ENCODE measurements around the gene CTBS.
"Not testable (repeated sequence)": the region's sequence is repeated elsewhere in the genome, so short reads cannot be mapped to it uniquely, and the experiment has no call there.

CTBS gene, protein sequence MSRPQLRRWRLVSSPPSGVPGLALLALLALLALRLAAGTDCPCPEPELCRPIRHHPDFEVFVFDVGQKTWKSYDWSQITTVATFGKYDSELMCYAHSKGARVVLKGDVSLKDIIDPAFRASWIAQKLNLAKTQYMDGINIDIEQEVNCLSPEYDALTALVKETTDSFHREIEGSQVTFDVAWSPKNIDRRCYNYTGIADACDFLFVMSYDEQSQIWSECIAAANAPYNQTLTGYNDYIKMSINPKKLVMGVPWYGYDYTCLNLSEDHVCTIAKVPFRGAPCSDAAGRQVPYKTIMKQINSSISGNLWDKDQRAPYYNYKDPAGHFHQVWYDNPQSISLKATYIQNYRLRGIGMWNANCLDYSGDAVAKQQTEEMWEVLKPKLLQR

DNA sequence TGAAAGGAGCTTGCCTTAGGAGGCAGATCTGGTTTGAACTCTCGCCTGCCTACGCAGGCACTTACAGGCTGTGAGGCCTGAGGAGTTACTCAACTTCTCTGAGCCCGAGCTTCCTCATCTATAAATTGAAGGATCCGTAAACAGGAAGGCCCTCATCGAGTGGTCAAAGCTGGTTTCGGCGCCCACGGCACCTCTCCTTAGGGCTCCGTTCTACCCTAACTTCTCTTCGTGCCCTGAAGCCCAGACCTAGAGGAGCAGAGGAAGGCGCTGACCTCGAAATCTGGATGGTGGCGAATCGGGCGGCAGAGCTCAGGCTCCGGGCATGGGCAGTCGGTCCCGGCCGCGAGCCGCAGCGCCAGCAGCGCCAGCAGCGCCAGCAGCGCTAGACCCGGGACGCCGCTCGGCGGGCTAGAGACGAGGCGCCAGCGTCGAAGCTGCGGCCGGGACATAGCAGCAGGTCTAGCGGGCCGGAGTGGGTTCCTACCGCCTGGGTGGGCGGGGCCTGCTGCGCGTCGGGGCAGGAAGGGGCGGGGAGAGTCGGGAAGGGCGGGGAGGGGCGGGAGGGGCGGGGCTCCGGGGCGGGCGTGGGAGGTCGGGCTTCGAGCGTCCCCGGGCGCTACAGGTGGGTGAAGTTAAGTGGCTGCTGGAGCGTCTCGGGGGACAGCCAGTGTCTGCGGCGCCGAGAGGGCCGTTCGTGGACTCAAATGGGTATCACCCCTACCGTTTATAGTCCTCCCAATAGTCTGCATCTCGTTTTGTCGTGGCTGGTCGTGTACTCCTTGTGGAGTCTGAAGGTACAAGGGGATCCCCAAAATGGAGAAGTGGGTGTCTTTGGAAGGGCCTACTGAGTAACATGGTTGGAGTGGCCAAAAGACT is at the start of gene CTBS:
Gene CTBS, minus strand, starts transcription at position 474 of the 876 bp plus-strand sequence. Its CDS starts 25 bp downstream, at position 449.
- peak; percentile 81 for DNase-seq (ENCODE audit: low read depth)

DNA sequence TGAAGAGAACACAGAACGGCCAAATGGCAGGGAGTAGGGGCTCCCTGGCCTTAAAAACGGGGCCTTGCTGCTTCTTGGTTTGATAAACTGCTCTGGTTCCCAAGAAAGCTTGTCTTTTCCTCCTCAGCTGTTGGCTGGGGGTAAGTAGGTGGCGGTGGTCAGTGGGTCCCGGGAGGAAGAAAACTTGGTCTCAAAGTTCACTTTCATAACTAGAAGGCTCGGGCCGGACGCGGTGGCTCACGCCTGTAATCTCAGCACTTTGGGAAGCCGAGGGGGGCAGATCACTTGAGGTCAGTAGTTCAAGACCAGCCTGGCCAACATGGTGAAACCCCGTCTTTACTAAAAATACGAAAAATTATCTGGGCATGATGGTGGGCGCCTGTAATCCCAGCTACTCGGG is 47.3 kb upstream of the CTBS start:
- no peak for DNase-seq (ENCODE audit: low read depth)

DNA sequence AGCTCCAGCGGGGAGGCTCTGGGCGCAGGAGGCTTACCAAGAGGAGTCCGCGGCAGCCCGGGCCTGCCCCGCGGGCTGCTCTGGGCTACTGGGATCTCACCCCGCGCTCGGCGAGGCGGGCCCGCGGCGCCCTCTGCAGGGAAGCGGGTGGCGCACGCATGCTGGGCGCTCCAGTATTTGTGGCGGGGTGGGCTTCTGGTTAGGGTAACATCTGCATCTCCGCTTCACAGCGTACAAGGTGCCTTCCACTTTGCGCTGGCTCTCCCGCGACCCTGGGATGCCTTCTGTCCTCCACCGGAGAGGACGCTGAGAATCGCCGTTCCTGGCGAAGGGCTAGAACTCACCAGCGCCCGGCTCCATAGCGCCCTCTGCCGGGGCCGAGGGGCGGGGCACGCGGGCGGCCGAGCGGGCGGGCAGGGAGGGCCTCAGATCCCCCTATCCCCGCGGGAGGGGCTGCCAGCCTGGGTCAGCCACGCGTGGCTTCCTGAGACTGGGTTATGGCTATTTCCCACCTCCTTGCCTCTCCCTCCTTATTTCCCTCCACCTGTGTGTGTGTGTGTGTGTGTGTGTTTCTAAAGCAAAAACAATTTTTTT is 46.6 kb upstream of the CTBS start:
- DNase-seq (ENCODE audit: low read depth), result peak; percentile 82

DNA sequence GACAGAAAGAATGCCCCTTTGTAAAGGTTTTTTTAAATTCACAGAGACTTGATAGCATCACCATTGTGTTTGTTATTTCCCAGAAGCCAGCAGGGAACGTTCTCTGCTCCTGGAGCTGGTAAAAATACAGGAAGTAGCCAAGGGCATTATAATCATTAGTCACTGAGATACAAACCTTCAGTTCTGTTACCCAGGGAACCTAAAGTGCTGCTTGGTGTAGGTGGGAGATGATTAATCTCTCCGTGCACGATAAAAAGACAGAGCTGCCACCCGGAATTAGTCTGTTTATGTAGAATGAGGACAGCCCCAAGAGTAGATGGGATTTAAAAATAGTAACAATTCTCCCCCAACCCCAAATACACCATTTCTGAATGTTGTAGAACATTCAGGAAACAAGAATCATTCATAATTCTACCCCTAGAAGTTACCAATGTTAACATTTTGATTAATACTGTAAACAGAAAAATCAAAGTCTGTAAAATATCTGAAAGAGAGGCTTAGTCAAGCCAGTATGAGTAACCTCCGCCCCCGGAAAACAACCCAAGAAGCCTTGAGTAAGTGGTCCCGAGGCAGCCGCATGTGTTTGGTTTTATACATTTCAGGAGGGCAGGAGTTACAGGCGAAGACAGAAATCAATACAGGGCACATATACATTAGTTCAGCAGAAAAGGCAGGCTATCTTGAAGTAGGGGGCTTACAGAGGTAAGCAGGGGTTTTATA is 45.3 kb upstream of the CTBS start:
- peak; percentile 62 for DNase-seq (ENCODE audit: low read depth)

DNA sequence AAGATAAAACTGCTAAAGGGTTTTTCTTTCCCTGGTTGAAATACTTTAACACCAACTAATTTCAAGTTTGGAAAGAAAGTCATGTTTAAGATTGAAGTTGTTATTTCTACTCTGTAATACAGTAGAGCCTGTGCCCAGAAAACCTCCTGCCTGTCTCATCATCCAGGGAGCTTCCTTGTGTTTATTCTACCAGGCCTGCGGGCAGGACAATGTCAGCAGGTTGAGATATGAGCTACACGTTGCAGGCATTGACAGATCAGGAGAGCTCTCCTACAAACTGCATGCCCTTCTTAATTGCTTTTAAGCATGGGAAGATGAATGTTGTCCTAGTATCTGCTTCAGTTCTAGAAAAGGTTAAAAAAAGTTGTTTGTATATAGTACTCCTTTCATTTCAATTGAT is 43.1 kb upstream of the CTBS start:
- no peak for DNase-seq (ENCODE audit: low read depth)

DNA sequence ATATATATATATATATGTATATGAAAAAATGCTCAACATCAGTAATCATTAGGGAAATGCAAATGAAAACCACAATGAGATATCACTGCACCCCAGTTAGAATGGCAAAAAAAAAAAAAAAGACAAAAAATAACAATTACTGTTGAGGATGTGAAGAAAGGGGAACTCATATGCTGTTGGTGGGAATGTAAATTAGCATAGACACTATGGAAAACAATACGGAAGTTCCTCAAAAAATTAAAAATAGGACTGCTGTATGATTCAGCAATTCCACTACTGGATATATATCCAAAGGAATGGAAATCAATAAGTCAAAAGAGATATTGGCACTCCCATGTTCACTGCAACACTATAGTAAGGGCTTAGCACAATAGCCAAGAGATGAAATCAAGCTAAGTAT is 41.5 kb upstream of the CTBS start:
- no peak for DNase-seq (ENCODE audit: low read depth)

DNA sequence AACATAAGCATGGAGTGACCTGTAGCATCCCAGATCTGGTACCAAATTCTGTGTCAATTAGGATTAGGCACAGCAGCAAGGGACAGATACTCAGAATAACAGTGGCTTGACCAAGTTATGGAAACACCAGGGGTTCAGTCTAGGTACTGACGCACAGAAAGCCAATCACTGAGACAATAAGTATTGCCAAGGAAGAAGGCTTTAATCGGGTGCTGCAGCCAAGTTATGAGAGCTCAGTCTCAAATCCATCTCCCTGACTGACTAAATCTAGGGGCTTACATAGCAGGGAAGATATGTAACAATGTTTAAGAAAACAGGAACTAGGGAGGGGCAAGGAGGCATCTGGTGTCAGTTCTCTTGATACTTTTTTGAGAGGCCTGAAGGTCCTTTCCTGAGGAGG is 39.6 kb upstream of the CTBS start:
- no peak for DNase-seq (ENCODE audit: low read depth)

DNA sequence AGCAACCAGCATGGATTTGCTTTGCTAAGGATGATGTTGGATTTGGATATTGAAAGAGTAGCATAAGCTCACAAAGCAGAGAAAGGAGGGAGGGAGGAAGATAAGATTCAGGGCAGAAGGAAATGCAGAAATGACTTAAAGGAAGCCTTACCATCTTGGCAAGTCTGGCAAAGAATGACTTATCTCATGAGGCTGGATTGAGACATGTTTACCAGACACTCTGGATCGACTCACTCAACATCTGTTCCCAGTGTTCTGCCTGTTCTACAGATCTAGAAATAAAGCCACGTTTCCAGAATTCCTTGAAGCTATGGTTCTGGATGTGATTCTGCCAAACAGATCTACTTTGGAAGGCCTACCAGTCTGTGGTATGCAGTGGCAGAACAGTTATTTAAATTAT is 38.8 kb upstream of the CTBS start:
- no peak for DNase-seq (ENCODE audit: low read depth)

DNA sequence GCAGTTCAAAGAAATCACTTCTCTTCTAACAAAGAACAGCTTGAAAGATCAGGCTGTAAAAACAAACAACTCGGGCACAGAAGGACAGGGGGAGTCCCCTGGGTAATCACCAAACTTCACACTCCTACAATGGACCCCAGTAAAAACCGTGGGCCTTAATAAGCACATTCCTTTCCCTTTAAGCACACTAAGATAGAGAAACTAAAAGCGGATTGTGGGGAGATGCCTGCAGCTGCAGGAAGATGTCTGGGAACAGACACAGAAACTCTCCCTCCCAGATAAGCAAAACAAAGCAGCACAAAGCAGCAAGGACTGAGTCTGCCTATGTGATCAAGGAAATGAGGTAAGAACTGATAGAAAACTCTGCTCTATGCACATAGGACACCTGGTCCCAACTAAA is 37.6 kb upstream of the CTBS start:
- DNase-seq (ENCODE audit: low read depth), result no peak

DNA sequence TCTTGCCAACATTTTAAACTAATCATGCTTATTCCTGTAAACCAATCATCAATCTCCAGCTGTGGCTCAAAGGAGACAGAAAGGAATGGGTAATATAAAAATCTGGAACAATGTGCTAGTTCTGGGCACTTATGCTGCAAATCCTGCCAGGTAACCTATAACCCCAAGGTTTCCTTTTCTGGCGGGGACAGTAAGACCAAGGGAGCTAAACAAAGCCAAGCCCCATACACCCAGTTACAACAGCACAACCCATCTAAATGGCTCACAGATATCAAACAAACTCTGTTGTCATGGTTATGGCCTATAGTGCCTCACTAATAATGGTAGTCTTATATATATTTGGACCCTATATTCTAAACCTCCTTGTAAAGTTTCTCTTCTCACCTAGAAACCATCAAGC is 36.9 kb upstream of the CTBS start:
- DNase-seq (ENCODE audit: low read depth), result no peak

DNA sequence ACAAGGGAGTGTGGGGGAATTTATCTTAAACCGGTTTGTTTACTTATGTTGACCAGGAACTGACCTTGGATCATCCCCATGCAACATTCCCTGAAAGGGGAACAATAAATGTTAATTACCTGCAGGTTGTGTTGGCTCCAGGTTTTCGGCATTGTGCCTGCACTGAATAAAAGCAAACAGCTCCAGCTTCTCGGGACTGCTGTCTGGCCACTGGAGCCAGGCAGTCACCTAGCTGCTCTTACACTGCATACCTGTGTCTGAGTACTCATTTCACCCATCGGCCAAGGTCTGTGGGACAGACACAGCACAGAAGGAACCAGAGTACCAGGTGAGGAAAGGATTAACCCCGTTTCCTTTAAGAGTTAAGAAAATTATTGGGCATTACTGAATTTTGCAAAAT is 32.7 kb upstream of the CTBS start:
- no peak for DNase-seq (ENCODE audit: low read depth)

DNA sequence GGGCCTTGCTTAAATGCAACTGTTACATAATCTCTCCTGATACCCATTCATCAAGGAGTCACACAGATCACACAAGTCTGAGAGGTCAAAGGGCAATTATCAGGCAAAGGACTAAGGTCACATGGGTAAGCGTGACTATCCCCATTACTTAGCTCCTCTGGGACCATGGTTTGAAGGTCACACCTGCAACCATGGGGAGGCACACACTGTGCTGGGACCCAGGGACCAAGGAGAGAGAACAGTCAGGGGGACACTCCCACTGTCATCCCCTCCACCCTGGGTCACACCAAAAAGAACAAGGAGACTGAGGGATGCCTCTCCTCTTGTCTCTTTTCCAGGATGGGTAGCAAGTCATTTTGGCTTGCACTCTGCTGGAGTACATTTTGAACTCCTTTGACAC is 30.9 kb upstream of the CTBS start:
- no peak for DNase-seq (ENCODE audit: low read depth)

DNA sequence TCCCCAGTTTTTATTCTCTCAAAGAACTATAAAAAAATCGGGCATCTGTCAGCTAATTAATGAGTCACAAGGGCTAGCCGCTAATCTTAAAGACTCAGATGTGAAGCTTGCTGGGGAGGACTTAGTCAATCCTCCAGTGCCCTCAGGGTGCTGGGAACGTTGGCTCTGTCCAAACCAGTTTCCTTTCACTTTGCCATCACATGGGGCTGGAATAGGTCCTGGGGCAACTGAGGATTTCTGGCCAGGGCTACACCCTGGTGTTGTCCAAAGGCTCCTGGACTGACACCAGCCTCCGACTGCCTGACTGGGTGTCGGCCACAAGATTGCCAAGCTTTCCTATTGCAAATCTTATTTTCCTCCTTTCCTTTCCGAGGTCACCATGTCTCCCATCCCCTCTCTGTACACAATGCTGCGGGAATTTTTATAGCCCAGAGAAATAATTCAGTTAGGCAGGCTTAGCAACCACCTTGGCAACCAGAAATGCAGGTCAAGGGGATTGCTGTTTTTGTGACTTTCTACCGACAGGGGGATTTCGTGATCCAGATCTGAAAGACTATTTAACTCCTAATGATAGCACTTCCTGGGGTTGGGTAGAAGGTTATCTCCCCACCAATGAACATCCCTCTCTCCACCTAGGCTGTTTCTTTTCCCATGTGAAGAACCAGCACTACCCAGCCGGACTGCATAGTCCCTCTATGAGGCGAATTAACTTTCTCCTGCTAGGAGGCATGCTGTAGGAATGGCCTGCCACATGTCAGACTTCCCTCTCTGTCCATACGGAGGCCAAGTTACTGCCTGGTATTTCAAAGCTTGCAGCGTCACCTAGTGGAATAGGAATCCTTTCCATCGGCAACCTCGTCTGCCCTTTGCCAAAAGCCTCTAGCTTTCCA is 29.9 kb upstream of the CTBS start:
- DNase-seq (ENCODE audit: low read depth), result no peak

DNA sequence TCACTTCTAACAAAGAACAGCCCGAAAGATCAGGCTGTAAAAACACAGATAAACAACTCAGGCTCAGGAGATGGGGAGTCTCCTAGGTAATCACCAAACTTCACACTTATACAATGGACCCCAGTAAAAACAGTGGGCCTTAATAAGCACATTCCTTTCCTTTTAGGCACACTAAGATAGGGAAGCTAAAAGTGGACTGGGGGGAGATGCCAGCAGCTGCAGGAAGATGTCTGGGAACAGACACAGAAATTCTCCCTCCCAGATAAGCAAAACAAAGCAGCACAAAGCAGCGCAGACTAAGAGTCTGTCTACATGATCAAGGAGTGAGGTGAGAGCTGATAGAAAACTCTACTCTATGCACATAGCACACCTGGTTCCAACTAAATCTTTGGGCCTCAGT is 29.0 kb upstream of the CTBS start:
- no peak for DNase-seq (ENCODE audit: low read depth)

DNA sequence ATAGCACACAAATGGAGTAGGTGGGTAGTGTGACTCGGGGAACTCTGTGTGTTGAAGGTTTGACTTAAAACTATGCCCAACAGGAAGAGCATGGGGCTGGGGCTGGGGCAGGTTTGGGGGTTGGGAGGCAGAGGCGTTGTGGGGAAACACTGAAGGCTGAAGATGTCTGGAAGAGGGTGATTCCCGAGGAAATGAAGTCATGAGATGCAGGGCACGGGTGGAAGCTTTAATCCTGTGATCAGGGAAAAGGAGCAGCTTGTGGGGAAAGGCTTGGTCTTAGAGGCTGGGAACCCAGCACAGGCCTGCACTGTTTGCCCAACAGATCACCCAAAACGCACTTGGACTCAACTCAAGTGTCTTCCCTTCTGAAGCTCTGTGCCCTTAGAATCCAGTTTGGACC is 26.6 kb upstream of the CTBS start:
- no peak for DNase-seq (ENCODE audit: low read depth)

DNA sequence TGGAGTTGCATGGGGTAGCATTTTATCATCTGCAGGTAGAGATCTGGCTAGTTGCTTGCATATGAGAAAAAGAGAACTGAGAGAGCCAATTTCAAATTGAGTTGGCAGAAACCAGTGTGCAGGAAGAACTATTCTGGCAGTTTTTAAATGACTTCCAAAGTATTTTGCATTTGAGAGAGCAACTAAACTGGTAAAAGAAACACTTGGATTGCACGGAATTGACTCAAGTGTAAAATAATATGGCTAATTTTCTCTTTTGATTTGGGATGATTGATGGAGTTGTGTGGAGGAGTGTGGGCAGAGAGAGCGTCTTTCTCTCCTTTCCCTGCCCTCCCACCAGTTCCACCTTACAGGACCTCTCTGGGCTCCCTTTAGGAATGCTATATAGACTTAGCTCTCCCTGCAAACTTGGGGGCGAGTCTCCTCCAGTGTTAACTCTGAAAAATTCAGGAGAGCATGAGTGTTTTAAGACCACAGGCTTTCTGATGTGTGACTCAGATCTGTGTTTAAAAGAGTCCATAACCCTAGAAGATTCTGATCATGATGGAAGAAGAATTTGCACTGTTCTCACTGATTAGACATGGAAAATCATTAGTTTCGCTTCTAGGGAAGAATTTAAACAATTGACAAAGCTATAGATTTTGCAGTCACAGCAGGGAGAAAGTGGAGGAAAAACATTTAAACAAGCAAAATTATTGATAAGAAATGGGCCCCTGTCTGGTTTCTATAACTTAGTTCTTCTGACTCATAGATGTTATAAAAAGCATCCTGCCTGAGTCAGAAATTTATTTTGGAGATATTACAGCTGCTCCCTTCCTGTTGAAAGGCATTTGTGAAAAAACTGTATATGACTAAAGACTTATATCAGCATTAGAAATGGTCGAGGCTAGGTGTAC is 24.9 kb upstream of the CTBS start:
- no peak for DNase-seq (ENCODE audit: low read depth)

DNA sequence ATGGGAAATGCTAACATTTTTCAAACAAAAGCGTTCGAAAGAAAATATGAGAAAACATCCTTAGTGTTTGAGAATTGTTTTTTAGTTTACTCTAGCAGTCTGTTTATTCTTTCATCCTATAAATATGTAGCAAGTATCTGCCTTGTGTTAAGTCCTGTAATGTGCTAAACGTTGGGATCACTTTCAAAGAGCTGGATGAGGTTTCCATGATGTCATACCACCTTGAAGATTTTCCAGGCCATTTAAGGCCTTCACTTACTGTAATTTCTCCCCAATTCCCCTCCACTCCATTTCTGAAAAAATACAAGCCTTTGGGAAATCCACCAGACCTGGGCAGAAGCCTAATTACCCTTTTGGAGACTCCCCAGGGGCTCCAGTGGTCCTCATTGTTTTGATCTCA is 24.2 kb upstream of the CTBS start:
- DNase-seq (ENCODE audit: low read depth), result no peak

DNA sequence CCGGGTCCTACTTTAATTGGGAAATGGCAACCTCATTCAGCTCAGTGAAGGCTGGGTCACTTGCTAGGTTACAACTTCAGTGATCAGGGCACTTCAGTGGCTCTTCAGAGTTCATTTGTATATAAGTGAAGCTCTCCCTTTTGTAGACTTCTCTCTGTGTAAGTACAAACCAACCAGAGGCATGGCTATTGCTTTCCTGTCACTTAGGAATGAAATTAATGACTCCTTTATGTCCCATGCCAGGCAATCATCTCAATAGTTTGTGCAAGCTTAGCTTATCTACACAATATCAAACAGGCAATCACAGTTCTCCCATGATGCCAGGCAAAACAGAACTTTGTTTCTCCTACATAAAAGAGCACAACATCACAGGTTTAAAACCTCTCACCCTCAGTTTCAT is 22.8 kb upstream of the CTBS start:
- DNase-seq (ENCODE audit: low read depth), result no peak

DNA sequence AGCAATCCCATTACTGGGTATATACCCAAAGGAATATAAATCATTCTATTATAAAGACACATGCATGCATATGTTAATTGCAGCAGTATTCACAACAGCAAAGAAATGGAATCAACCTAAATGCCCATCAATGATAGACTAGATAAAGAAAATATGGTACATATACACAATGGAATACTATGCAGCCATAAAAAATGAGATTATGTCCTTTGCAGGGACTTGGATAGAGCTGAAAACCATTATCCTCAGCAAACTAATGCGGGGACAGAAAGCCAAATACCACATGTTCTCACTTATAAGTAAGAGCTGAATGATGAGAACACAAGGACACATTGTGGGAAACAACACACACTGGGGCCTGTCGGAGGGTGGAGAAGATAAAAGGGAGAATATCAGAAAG is 20.7 kb upstream of the CTBS start:
- DNase-seq (ENCODE audit: low read depth), result not testable (repeated sequence)

DNA sequence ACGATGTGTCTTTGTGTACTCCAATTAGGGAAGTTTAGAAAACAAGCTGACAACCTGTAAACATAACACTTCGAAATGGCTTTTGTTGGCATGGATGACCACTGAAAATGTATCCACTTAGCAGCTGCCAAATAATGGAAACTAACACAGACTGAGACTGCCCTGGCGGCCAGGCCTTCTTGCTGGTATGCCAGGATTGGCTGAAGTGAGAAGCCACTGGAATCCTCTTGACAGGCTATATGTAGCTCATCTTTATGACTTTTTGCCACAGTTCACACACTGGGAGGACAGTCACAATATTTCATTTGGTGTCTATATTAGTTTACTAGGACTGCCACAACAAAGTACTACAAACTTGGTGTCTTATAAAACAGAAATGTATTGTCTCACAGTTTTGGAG is 12.9 kb upstream of the CTBS start:
- DNase-seq (ENCODE audit: low read depth), result no peak

Measured in activated T-cell treated with anti-CD3 and anti-CD28 coated beads for 48 hours (primary cell).